Thyroid gland (tissue), 4 donors: ENCODE data around the gene CTSV.

Experiments used
- POLR2A ChIP-seq, 2 donors: fragments of 450-650 bp; IDR thresholded peaks; one replicate each; pipeline ENCODE4 v1.6.1; 2017; ENCODE audit warnings: antibody characterized with exemption in 2 of 2, mild to moderate bottlenecking in 2 of 2, moderate library complexity in 1 of 2
- TF ChIP-seq, protein P1 (sequence below), 6 experiments: fragments of 200-600 bp in 3 of 6; fragments of 450-650 bp in 3 of 6; sonication (generic) in 3 of 6; IDR thresholded peaks; one replicate each; pipeline ENCODE4 v1.5.1; 2016 to 2019; ENCODE audit warnings: antibody characterized with exemption in 6 of 6, mild to moderate bottlenecking in 2 of 6, inconsistent platforms in 1 of 6, moderate library complexity in 1 of 6

DNA sequence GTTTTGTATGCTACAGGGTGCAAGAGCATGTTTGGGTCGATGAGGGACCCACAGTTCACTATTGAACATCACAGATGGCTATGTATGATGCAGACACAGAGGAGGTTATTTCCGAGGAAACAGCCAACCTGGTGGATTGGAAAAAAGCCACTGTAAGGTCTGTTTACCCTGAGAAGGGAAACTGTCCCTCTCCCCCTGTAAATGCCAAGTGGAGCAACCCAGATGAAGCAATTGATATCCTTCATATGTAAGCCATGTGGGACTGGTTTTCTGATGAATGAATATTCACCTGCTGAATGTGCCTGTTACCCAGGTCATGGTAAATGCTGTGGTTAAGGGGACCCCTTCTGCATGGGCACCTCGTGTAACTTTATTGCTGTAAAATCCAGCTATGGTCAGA is 14.8 kb upstream of the CTSV start:
- TF ChIP-seq, protein P1, sequence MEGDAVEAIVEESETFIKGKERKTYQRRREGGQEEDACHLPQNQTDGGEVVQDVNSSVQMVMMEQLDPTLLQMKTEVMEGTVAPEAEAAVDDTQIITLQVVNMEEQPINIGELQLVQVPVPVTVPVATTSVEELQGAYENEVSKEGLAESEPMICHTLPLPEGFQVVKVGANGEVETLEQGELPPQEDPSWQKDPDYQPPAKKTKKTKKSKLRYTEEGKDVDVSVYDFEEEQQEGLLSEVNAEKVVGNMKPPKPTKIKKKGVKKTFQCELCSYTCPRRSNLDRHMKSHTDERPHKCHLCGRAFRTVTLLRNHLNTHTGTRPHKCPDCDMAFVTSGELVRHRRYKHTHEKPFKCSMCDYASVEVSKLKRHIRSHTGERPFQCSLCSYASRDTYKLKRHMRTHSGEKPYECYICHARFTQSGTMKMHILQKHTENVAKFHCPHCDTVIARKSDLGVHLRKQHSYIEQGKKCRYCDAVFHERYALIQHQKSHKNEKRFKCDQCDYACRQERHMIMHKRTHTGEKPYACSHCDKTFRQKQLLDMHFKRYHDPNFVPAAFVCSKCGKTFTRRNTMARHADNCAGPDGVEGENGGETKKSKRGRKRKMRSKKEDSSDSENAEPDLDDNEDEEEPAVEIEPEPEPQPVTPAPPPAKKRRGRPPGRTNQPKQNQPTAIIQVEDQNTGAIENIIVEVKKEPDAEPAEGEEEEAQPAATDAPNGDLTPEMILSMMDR (IDR thresholded peaks at IDR 0.05): no peak
- no peak for TF ChIP-seq POLR2A (IDR thresholded peaks at IDR 0.05)
